Hippocampal formation (tissue), 2 donors: ENCODE results near the gene TNFAIP2.
"Not testable (repeated sequence)": the region's sequence is repeated elsewhere in the genome, so short reads cannot be mapped to it uniquely, and the experiment has no call there.

Experiments used
- DNase-seq, 2 donors: peaks; one replicate each; lab custom pipeline; 2025; lab: John Stamatoyannopoulos, UW

Gene TNFAIP2

GRCh38 chr14:103134919-103135318 is 11.7 kb downstream of the TNFAIP2 start:
- DNase-seq = no peak

DNA sequence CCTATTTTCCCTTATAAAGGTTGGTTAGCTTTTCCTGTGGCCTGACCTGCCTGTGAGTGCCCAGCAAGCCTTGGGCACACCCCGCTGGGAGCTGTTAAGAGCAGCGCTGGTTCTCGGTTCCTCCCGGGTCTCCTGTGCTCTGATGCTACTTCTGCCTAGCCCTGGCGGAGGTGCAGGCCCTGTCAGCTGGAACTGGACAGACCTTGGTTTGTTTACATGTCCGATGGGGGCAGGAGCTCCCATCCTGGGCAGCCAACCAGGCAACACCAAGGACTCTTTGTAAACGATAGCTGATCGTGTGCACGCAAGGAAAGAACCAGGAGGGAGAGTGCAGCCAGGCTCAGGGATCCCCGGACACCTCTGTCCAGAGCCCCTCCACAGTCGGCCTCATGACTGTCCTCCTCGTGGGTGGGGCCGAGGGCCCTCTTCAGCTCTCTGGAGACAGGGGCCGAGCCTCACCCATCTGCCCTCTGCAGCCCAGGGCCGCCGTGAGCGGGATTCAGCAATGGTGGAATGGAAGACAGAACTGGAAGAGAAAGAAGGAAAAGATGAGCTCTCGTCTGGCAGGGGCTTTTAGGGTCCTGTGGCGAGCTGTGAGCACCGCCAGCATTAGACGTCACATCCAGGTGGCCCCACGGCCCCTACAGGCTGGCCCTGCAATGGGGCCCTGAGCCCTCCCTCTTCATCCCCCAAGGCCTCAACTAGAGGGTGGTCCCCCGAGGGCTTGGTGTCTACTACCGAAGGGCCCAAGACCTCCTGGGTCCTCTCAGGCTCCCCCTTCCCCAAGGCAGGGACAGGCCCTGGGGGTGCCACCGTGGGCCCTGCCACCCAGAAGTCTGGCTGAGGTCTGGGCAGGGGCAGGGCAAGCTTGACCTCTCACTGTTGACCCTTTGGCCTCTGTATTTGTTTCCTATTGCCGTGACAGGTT is 12.3 kb downstream of the TNFAIP2 start:
- no peak for DNase-seq

DNA sequence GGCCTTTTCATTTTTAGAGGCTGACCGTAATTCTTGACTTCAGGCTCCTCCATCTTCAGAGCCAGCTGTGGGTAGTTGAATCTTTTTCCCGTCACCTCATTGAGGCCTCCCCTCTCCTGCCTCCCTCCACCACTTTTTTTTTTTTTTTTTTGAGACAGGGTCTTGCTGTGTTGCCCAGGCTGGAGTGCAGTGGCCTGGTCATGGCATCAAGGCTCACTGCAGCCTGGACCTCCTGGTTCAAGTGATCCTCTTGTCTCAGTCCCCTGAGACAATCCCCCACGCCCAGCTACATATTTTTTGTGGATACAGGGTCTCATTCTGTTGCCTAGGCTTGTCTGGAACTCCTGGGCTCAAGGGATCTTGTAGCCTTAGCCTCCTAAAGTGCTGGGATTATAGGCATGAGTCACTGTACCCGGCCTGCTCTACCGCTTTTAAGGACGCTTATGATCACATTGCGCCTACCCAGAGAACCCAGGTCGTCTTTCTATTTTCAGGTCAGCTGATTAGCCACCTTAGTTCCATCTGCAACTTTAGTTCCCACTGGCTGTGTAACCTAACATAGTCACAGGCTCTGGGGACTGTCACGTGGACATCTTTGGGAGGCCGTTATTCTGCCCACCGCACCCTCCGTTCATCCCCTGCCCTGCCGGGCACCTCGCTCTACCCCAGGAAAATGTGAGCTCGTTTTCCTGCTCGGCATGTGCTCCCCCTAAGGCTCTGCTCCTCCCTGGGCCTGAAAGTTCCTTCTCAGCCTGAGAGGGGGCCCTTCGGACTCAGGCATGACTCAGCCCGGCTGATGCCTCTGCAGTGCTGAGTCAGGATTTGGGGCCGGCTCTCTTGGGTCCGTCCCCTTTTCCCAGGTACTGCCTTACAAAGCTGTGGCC is 13.4 kb downstream of the TNFAIP2 start:
- no peak for DNase-seq

GRCh38 chr14:103137689-103138300 is 14.5 kb downstream of the TNFAIP2 start:
- no peak for DNase-seq

- DNase-seq = no peak
Observed at GRCh38 chr14:103138301-103139131, 15.3 kb downstream of the TNFAIP2 start.

DNA sequence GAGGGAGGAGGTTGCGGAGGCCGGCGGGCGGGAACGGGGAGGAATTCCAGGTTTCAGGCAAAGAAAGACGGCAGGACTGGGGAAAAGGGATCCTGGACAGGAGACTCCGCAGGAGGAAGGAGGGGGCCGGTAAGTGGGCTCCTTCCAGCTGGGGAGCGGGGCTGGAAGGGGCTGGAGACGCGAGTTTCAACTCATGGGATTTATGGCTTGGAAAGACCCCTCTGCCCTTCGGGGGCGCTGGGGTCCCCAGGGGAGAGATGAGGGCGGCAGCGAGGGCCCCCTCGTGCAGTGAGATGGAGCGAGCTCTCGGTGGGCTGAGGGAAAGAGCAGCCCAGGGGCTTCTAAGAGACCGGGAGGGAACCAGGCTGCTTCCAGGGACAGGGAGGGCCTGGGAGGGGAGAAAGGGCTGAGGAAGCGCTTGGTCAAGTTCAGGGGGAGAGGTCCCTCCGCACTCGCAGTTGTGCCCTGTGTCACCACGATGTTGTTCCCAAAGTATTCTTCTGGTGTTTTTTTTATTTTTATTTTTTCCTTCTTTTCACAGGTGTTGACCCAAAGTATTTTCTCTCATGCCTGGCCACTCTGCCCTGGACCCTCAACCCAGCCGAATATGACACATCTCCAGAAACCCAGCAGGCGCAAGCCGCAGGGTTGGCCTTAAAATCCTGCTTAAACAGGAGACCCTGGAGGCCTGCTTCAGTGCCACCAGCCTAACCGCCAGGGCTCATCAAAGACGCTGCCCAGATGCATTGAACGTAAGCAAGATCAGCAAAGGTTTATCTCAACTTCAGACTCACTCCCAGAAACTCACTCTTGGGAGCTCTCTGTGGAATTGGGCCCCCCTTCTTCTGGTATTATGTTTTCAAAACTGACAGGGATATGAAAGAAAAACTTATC is 16.1 kb downstream of the TNFAIP2 start:
- no peak for DNase-seq

- no peak for DNase-seq
Observed at GRCh38 chr14:103140316-103141109, 17.3 kb downstream of the TNFAIP2 start.

DNA sequence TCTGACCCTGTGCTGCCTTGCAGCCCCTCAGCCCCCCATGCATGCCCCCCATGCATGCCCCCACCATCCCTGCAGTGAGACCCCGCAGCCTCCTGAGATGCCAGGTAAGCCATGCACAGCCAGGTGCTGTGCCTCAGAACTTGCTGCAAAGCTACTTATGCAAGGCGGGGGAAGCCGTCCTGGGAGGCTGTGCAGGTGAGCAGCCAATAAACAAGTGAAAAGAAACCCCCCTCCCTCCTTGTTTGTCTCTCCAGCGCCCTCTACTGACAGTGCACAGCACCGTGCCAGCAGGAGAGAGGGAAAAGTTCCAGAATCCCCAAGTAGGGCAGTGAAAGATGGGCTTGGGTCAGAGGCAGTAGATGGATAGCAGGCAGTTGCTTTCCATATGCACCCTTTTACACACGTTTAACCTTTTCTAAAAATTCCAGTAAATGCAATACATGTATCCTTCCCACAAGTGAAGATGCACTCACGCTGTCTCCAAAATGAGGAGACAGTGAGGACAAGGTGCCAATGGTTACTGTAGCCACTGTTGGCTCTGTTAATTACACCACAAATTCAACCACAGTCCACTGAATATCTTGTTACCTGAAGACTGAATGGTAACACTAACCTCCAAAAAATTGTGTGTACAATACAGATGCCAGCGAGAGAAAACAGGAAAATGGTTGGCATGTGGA is 18.0 kb downstream of the TNFAIP2 start:
- no peak for DNase-seq

DNA sequence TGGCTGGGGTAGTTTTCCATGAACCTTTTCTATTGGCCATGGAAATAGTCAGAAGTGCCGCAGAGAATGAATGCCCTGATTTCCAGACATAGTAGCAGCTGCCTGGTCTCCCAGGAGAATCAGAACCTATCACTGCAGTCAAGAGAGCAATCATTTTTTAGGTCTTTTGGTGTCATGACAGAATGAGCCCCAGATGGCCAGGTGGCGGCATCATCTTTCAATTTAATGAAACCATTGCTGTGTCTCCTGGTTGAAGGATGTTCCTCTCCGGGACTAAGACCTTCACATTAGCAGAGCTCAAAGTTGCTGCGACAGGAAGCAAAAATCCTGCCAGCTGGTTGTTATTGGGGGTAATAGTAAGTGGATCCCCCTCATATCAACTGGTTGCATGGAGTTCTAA is 18.8 kb downstream of the TNFAIP2 start:
- no peak for DNase-seq

GRCh38 chr14:103142721-103143302 is 19.6 kb downstream of the TNFAIP2 start:
- DNase-seq = no peak

- DNase-seq = no peak
Observed at GRCh38 chr14:103143506-103143905, 20.2 kb downstream of the TNFAIP2 start.

GRCh38 chr14:103144085-103144484 is 20.8 kb downstream of the TNFAIP2 start:
- DNase-seq = no peak

DNA sequence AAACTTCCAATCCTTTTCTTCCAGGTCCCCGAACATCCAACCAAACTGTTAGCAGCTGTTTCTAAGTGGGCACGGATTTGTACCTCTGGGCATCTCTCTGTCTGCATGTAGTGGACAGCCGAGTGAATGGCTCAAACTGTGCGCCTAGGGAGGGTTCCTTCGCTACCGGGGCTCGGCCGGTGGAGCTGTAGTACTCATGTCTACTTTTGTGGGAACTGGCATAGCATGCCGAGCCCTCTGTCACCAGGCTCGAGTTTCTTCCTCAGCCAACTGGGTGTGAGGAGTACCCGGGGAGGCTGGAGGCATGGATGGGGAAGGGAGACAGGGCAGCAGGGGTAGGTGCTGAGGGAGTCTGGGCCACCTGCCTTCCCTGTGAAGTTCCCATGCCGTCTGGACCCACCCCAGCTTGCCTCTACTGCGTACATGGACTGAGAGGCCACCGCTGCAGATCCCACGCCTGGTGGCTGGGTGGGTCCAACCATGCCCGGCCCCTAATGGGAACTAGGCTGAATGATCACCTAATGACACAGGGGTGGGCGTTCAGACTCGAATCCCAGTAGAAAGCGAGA is 23.0 kb downstream of the TNFAIP2 start:
- DNase-seq = no peak

- DNase-seq = no peak
Observed at GRCh38 chr14:103149351-103150237, 26.3 kb downstream of the TNFAIP2 start.

GRCh38 chr14:103151270-103151945 is 28.1 kb downstream of the TNFAIP2 start:
- peak in 1 of 2 donors; percentile 14 for DNase-seq

DNA sequence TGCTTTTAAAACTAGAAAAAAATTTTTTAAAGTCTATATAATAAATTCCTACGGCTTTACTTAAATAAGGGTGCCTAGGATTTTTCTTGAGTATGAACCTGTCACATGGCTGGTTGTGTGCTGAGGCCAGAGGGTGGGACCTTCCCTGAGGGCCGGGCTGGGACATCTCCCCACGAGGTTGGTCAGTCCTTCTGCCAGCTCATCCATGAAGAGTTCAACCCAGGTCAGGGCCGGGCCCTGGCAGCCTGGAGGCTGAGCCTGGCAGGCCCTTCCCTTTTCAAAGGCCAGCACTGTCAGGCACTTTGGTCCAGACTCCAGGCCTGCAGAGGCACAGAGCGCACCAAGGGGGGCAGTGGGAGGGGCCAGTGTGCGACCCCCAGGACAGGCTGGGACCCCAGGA is 31.7 kb downstream of the TNFAIP2 start:
- DNase-seq = no peak

DNA sequence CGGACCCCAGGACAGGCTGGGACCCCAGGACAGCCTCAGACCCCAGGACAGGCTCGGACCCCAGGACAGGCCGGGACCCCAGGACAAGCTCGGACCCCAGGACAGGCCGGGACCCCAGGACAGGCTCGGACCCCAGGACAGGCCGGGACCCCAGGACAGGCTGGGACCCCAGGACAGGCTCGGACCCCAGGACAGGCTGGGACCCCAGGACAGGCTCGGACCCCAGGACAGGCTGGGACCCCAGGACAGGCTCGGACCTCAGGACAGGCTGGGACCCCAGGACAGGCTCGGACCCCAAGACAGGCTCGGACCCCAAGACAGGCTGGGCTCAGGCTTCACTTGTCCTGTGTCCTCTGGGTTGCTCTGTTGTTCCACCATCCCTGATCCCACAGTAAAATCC is 32.2 kb downstream of the TNFAIP2 start:
- not testable (repeated sequence) for DNase-seq
